H4 (cell line): Measurements from ENCODE around the gene CERKL. TPM values are rescaled to one million over a fixed set of nuclear protein-coding genes. Genes with fewer than 3 reads are reported as not detected.

Experiments
- DNase-seq: peaks from one replicate; pipeline ENCODE4 v3.0.0-alpha.2; 2015; ENCODE audit warnings: low spot score
- total RNA-seq: library from RNA; depleted of rRNA; stranded (reverse); fragments of >200 nt; shearing (Covaris generic); gene quantifications from 2 replicates; pipeline ENCODE4 v1.2.3, GENCODE V29; 2014

Gene CERKL
- total RNA-seq, 1 experiment from 2014 or later: 0.85 TPM

- DNase-seq: no peak
These were observed 28.0 kb downstream of the CERKL start for GRCh38 chr2:181628590-181629585.

GRCh38 chr2:181627545-181627944 is 29.4 kb downstream of the CERKL start:
- DNase-seq: peak; percentile 37

GRCh38 chr2:181626671-181627070 is 30.2 kb downstream of the CERKL start:
- no peak for DNase-seq

GRCh38 chr2:181623159-181623558 is 33.7 kb downstream of the CERKL start:
- no peak for DNase-seq

- DNase-seq: no peak
These were observed 35.0 kb downstream of the CERKL start for GRCh38 chr2:181621779-181622490.

GRCh38 chr2:181619516-181619915 is 37.4 kb downstream of the CERKL start:
- DNase-seq: no peak

GRCh38 chr2:181616715-181617114 is 40.2 kb downstream of the CERKL start:
- no peak for DNase-seq

GRCh38 chr2:181614874-181615638 is 41.8 kb downstream of the CERKL start:
- DNase-seq: no peak

- no peak for DNase-seq
These were observed 43.7 kb downstream of the CERKL start for GRCh38 chr2:181613241-181613640.

GRCh38 chr2:181607629-181608590 is 49.0 kb downstream of the CERKL start:
- no peak for DNase-seq

GRCh38 chr2:181605889-181606837 is 50.7 kb downstream of the CERKL start:
- DNase-seq: no peak

GRCh38 chr2:181602017-181602416 is 54.9 kb downstream of the CERKL start:
- no peak for DNase-seq

- no peak for DNase-seq
These were observed 60.3 kb downstream of the CERKL start for GRCh38 chr2:181596556-181596955.

GRCh38 chr2:181594322-181594721 is 62.6 kb downstream of the CERKL start:
- DNase-seq: no peak

GRCh38 chr2:181589779-181590178 is 67.1 kb downstream of the CERKL start:
- DNase-seq: no peak

GRCh38 chr2:181588546-181588945 is 68.4 kb downstream of the CERKL start:
- no peak for DNase-seq

GRCh38 chr2:181586569-181587081 is 70.3 kb downstream of the CERKL start:
- DNase-seq: no peak

GRCh38 chr2:181585732-181586131 is 71.2 kb downstream of the CERKL start:
- DNase-seq: no peak

GRCh38 chr2:181581534-181581933 is 75.4 kb downstream of the CERKL start:
- DNase-seq: no peak
